Muscle of leg (tissue), 11 donors: ENCODE data around the gene POLD4. TPM values are rescaled to one million over a fixed set of nuclear protein-coding genes. Genes with fewer than 3 reads are reported as not detected.

ENCODE experiments used
- DNase-seq: peaks from one replicate; pipeline ENCODE4 v3.0.0; 2013
- H3K27ac ChIP-seq: one replicate; pipeline ENCODE4 v1.5.1; 2013; ENCODE audit warnings: mild to moderate bottlenecking, low read length, control low read depth
- H3K27me3 ChIP-seq: one replicate; pipeline ENCODE4 v1.6.1; 2013; ENCODE audit warnings: low read length; ENCODE audit not compliant: control insufficient read depth, insufficient read depth
- H3K36me3 ChIP-seq: one replicate; pipeline ENCODE4 v1.6.1; 2013; ENCODE audit warnings: low read length; ENCODE audit not compliant: control insufficient read depth, insufficient read depth
- H3K4me1 ChIP-seq: one replicate; pipeline ENCODE4 v1.6.1; 2013; ENCODE audit warnings: low read length; ENCODE audit not compliant: control insufficient read depth, insufficient read depth
- H3K4me3 ChIP-seq: one replicate; pipeline ENCODE4 v1.5.1; 2013; ENCODE audit warnings: low read length, control low read depth
- H3K9me3 ChIP-seq: replicated peaks from 2 replicates; pipeline ENCODE4 v1.6.1; 2013; ENCODE audit warnings: low read depth, low read length; ENCODE audit not compliant: control insufficient read depth
- WGBS: methylation state at CpG from one replicate; pipeline ENCODE4 v1.1.5; 2013; ENCODE audit warnings: missing lambda C conversion rate; ENCODE audit not compliant: insufficient coverage; 5-methylcytosine and 5-hydroxymethylcytosine counted together
- polyA plus RNA-seq, 8 donors: library from polyadenylated mRNA; unstranded; fragments of 120-200 nt; gene quantifications; one replicate each; pipeline versions ENCODE4 v1.2.1 to v1.2.3, GENCODE V29; 2013; ENCODE audit warnings: inconsistent platforms in 1 of 8, low replicate concordance in 1 of 8; ENCODE audit not compliant: insufficient read length in 8 of 8, insufficient read depth in 1 of 8
- total RNA-seq: library from RNA; stranded (reverse); fragments of 120-200 nt; gene quantifications from one replicate; pipeline ENCODE4 v1.2.4, GENCODE V29; 2013

POLD4 gene
- total and polyA plus RNA-seq, 9 donors: 24.6 to 53.6 (median 32.7) TPM

- no peaks in the 10 kb centered on the region for H3K9me3 ChIP-seq
- peaks cover 37% of the 10 kb centered on the region for H3K4me1 ChIP-seq
- H3K36me3 ChIP-seq: peaks cover 37% of the 10 kb centered on the region
- 16% methylated on average over 15 of the region's 23 CpGs for WGBS
- H3K27ac ChIP-seq: peak overlapping the region; percentile 88
- H3K27me3 ChIP-seq: no peaks in the 10 kb centered on the region
- H3K4me3 ChIP-seq: peak overlapping the region; percentile 56
- DNase-seq: peak; percentile 38
Observed at GRCh38 chr11:67302571-67303131, 50.7 kb downstream of the POLD4 start.

GRCh38 chr11:67301951-67302516, 51.3 kb downstream of the POLD4 start:
- DNase-seq: peak; percentile 84
- H3K27ac ChIP-seq: peak overlapping the region; percentile 91
- H3K9me3 ChIP-seq: no peaks in the 10 kb centered on the region
- H3K4me3 ChIP-seq: no peak overlapping the region
- H3K4me1 ChIP-seq: peaks cover 37% of the 10 kb centered on the region
- WGBS: 37% methylated on average over 8 of the region's 15 CpGs
- peaks cover 32% of the 10 kb centered on the region for H3K36me3 ChIP-seq
- H3K27me3 ChIP-seq: no peaks in the 10 kb centered on the region

GRCh38 chr11:67301313-67301921, 51.9 kb downstream of the POLD4 start:
- Histone ChIP-seq H3K9me3 (no peaks in the 10 kb centered on the region), H3K27ac (peak overlapping the region; percentile 91), H3K36me3 (peaks cover 29% of the 10 kb centered on the region), H3K4me1 (peaks cover 37% of the 10 kb centered on the region), H3K27me3 (no peaks in the 10 kb centered on the region), H3K4me3 (no peak overlapping the region)
- DNase-seq: no peak
- 82% methylated on average over 25 of the region's 28 CpGs for WGBS

Other genes with a start within 250 kb of the POLD4 start
- 32.1 TPM for gene KDM2A, start 234.3 kb downstream of the POLD4 start, total RNA-seq
- gene KDM2A, start 234.3 kb downstream of the POLD4 start, polyA plus RNA-seq: 10 to 100 TPM; 42.4 to 65.0 (median 54.2) TPM
- gene GRK2, start 87.1 kb downstream of the POLD4 start, total RNA-seq: 31.7 TPM
- 10 to 100 TPM; 47.8 to 62.9 (median 59.4) TPM for gene GRK2, start 87.1 kb downstream of the POLD4 start, polyA plus RNA-seq
- 19.8 TPM for gene ANKRD13D, start 64.2 kb downstream of the POLD4 start, total RNA-seq
- 10 to 100 TPM; 16.2 to 35.5 (median 30.7) TPM for gene ANKRD13D, start 64.2 kb downstream of the POLD4 start, polyA plus RNA-seq
- 9.7 TPM for gene SSH3, start 50.0 kb downstream of the POLD4 start, total RNA-seq
- 10 to 100 TPM; 13.6 to 20.5 (median 16.7) TPM for gene SSH3, start 50.0 kb downstream of the POLD4 start, polyA plus RNA-seq
- gene CLCF1, start 20.1 kb upstream of the POLD4 start, total RNA-seq: 2.0 TPM
- gene CLCF1, start 20.1 kb upstream of the POLD4 start, polyA plus RNA-seq: 1 to 10 TPM; 2.8 to 4.8 (median 4.0) TPM
- 7.9 TPM for gene RAD9A, start 38.4 kb upstream of the POLD4 start, total RNA-seq
- 10 to 100 TPM in 5 of 8 donors, 1 to 10 TPM in 3; 6.9 to 14.2 (median 11.1) TPM for gene RAD9A, start 38.4 kb upstream of the POLD4 start, polyA plus RNA-seq
- 130 TPM for gene PPP1CA, start 48.3 kb upstream of the POLD4 start, total RNA-seq
- 100 to 1,000 TPM; 127 to 150 (median 142) TPM for gene PPP1CA, start 48.3 kb upstream of the POLD4 start, polyA plus RNA-seq
- 0.49 TPM for gene TBC1D10C, start 50.5 kb upstream of the POLD4 start, total RNA-seq
- 1 to 10 TPM; 1.4 to 7.2 (median 5.5) TPM for gene TBC1D10C, start 50.5 kb upstream of the POLD4 start, polyA plus RNA-seq
- gene CARNS1, start 62.1 kb upstream of the POLD4 start, total RNA-seq: 29.2 TPM
- gene CARNS1, start 62.1 kb upstream of the POLD4 start, polyA plus RNA-seq: 10 to 100 TPM; 30.6 to 80.7 (median 61.0) TPM
- 27.9 TPM for gene RPS6KB2, start 74.9 kb upstream of the POLD4 start, total RNA-seq
- gene RPS6KB2, start 74.9 kb upstream of the POLD4 start, polyA plus RNA-seq: 10 to 100 TPM; 33.9 to 45.5 (median 39.2) TPM
- 0.84 TPM for gene PTPRCAP, start 84.1 kb upstream of the POLD4 start, total RNA-seq
- 1 to 10 TPM; 1.0 to 1.5 (median 1.3) TPM for gene PTPRCAP, start 84.1 kb upstream of the POLD4 start, polyA plus RNA-seq
- 28.8 TPM for gene CORO1B, start 89.9 kb upstream of the POLD4 start, total RNA-seq
- 10 to 100 TPM; 24.2 to 42.4 (median 33.4) TPM for gene CORO1B, start 89.9 kb upstream of the POLD4 start, polyA plus RNA-seq
- not detected for gene GPR152, start 99.2 kb upstream of the POLD4 start, total RNA-seq
- gene GPR152, start 99.2 kb upstream of the POLD4 start, polyA plus RNA-seq: not detected
- 0.66 TPM for gene CABP4, start 101.8 kb upstream of the POLD4 start, total RNA-seq
- 1 to 10 TPM in 2 of 8 donors, under 1 TPM in 6; 0.29 to 1.2 (median 0.73) TPM for gene CABP4, start 101.8 kb upstream of the POLD4 start, polyA plus RNA-seq
- 16.1 TPM for gene TMEM134, start 115.7 kb upstream of the POLD4 start, total RNA-seq
- 10 to 100 TPM; 42.6 to 71.5 (median 47.2) TPM for gene TMEM134, start 115.7 kb upstream of the POLD4 start, polyA plus RNA-seq
- gene AIP, start 129.5 kb upstream of the POLD4 start, total RNA-seq: 59.5 TPM
- 10 to 100 TPM; 41.2 to 60.3 (median 52.1) TPM for gene AIP, start 129.5 kb upstream of the POLD4 start, polyA plus RNA-seq
- gene PITPNM1, start 151.8 kb upstream of the POLD4 start, total RNA-seq: 4.9 TPM
- gene PITPNM1, start 151.8 kb upstream of the POLD4 start, polyA plus RNA-seq: 10 to 100 TPM in 1 of 8 donors, 1 to 10 TPM in 7; 6.0 to 11.6 (median 8.8) TPM
- 7.9 TPM for gene CDK2AP2, start 154.6 kb upstream of the POLD4 start, total RNA-seq
- gene CDK2AP2, start 154.6 kb upstream of the POLD4 start, polyA plus RNA-seq: 10 to 100 TPM; 18.2 to 25.4 (median 19.6) TPM
- not detected for gene CABP2, start 169.9 kb upstream of the POLD4 start, total RNA-seq
- not detected for gene CABP2, start 169.9 kb upstream of the POLD4 start, polyA plus RNA-seq
- 328 TPM for gene GSTP1, start 230.3 kb upstream of the POLD4 start, total RNA-seq
- 100 to 1,000 TPM; 232 to 335 (median 268) TPM for gene GSTP1, start 230.3 kb upstream of the POLD4 start, polyA plus RNA-seq